Measurements from ENCODE around the gene SYT9. TPM values are rescaled to one million over a fixed set of nuclear protein-coding genes. Genes with fewer than 3 reads are reported as not detected.

SYT9 gene
- polyA plus RNA-seq, 12 donors: 0.14 to 2.3 (median 0.54) TPM; not detected in 2

GRCh38 chr11:7423946-7424345 lies 172.2 kb downstream of the SYT9 start:
- DNase-seq: no peak

- DNase-seq: no peak
Observed at GRCh38 chr11:7427733-7428132, 176.0 kb downstream of the SYT9 start.

GRCh38 chr11:7428196-7428595 lies 176.5 kb downstream of the SYT9 start:
- no peak for DNase-seq

GRCh38 chr11:7430496-7430895 lies 178.8 kb downstream of the SYT9 start:
- no peak for DNase-seq

- DNase-seq: peak; percentile 48
Observed at GRCh38 chr11:7435176-7435575, 183.5 kb downstream of the SYT9 start.

GRCh38 chr11:7436146-7436545 lies 184.4 kb downstream of the SYT9 start:
- DNase-seq: no peak

- no peak for DNase-seq
Observed at GRCh38 chr11:7436657-7437056, 185.0 kb downstream of the SYT9 start.

- no peak for DNase-seq
Observed at GRCh38 chr11:7437696-7438095, 186.0 kb downstream of the SYT9 start.

GRCh38 chr11:7439746-7440320 lies 188.1 kb downstream of the SYT9 start:
- no peak for DNase-seq

GRCh38 chr11:7442588-7443215 lies 191.0 kb downstream of the SYT9 start:
- peak; percentile 69 for DNase-seq

- DNase-seq: no peak
Observed at GRCh38 chr11:7444091-7444981, 192.6 kb downstream of the SYT9 start.

GRCh38 chr11:7445564-7445963 lies 193.9 kb downstream of the SYT9 start:
- no peak for DNase-seq

- DNase-seq: no peak
Observed at GRCh38 chr11:7448201-7448600, 196.5 kb downstream of the SYT9 start.

GRCh38 chr11:7449211-7449840 lies 197.6 kb downstream of the SYT9 start:
- DNase-seq: no peak

GRCh38 chr11:7449841-7450214 lies 198.1 kb downstream of the SYT9 start:
- DNase-seq: no peak

- no peak for DNase-seq
Observed at GRCh38 chr11:7450836-7451235, 199.1 kb downstream of the SYT9 start.

- DNase-seq: no peak
Observed at GRCh38 chr11:7451520-7451919, 199.8 kb downstream of the SYT9 start.

- no peak for DNase-seq
Observed at GRCh38 chr11:7451952-7452494, 200.3 kb downstream of the SYT9 start.

GRCh38 chr11:7454854-7455253 lies 203.2 kb downstream of the SYT9 start:
- no peak for DNase-seq

- no peak for DNase-seq
Observed at GRCh38 chr11:7457211-7457610, 205.5 kb downstream of the SYT9 start.

- no peak for DNase-seq
Observed at GRCh38 chr11:7462706-7463105, 211.0 kb downstream of the SYT9 start.

GRCh38 chr11:7467652-7468051 lies 215.9 kb downstream of the SYT9 start:
- no peak for DNase-seq
